ENCODE data around the gene QSOX2.

QSOX2 gene

GRCh38 chr9:136264031-136264430, 18.4 kb upstream of the QSOX2 start:
- no peak for DNase-seq (ENCODE audit: low read depth, low spot score)
- Histone ChIP-seq H3K27ac (ENCODE audit: low read length) (no peak overlapping the region), H3K27me3 (ENCODE audit: control insufficient read depth, insufficient read depth, low read length) (no peaks in the 10 kb centered on the region), H3K4me1 (ENCODE audit: control insufficient read depth, insufficient read depth, low read length) (no peaks in the 10 kb centered on the region; the same call in 1 of the 2 replicates), H3K9me3 (ENCODE audit: control insufficient read depth, insufficient read depth, low read length) (no peaks in the 10 kb centered on the region), H3K36me3 (ENCODE audit: control insufficient read depth, insufficient read depth, low read length) (no peaks in the 10 kb centered on the region), H3K4me3 (ENCODE audit: low read length) (no peak overlapping the region)
- WGBS (ENCODE audit: insufficient coverage, insufficient read length) = no CpG with 5 or more reads among the region's 19 CpGs

DNA sequence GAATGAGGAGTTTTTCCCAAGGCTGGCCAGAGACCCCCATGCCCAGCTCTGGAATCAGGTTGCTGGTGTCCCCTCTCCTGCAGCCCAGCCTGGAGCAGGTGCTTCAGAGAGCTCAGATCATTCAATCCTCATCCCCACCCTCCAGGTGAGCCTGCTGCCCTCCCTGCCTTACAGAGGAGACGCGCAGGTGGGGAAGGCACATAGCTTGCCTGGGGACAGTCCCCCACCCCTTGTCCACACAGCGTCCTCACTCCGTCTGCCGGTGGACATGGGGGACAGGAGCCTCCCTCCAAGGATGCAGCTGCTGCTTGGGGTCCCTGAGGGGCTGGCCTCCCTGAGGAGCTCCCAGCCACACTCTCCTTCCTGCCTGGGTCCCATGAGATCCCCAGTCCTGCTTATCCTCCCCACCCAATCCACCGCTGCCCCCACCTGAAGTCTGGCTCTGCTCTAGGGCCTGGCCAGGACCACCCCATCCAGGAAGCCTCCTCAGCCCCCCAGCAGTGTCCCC, 17.1 kb upstream of the QSOX2 start:
- Histone ChIP-seq H3K9me3 (ENCODE audit: control insufficient read depth, insufficient read depth, low read length) (no peaks in the 10 kb centered on the region), H3K4me1 (ENCODE audit: control insufficient read depth, insufficient read depth, low read length) (no peaks in the 10 kb centered on the region), H3K4me3 (ENCODE audit: low read length) (no peak overlapping the region), H3K27me3 (ENCODE audit: control insufficient read depth, insufficient read depth, low read length) (no peaks in the 10 kb centered on the region), H3K27ac (ENCODE audit: low read length) (no peak overlapping the region), H3K36me3 (ENCODE audit: control insufficient read depth, insufficient read depth, low read length) (no peaks in the 10 kb centered on the region; the same call in 1 of the 2 replicates)
- no CpG with 5 or more reads among the region's 6 CpGs for WGBS (ENCODE audit: insufficient coverage, insufficient read length)
- no peak for DNase-seq (ENCODE audit: low read depth, low spot score)

DNA sequence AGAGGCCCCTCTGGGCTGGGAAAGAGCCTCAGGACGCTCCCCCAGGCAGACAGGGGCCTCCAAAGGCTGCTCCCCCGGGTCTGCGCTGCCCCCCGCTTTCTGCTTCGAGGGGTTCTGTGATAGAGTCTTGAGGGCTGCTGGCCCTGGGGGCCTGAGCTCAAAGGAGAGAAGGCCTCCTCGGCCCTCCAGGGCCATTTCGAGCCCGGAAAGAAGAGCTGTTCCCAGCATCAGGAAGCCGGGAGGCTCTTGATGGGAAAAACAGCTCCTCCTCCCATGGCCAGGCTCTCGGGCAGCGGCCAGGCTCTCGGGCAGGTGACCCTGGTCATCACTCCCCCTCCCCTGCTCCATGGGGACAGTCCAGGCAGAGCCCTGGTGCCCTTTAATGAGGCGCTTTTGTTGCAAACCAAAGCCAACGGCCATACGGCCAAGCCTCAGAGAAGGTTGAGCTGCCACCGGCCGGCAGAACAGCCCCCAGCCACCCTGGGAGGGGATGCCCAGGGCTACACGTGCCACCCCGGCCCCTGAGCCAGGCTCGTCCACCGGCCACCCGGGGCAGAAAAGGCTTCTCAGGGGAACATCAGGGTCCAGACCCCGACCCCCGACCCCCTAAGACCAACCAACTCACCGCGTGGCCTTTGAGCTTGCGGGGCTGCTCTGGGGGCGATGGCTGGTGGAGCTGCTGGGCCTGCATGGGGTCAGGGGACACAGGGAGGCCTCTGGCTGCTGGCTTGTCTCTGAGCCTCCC, 16.2 kb upstream of the QSOX2 start:
- DNase-seq (ENCODE audit: low read depth, low spot score) = no peak
- H3K4me1 ChIP-seq (ENCODE audit: control insufficient read depth, insufficient read depth, low read length) = no peaks in the 10 kb centered on the region
- WGBS (ENCODE audit: insufficient coverage, insufficient read length) = no CpG with 5 or more reads among the region's 28 CpGs
- no peaks in the 10 kb centered on the region for H3K27me3 ChIP-seq (ENCODE audit: control insufficient read depth, insufficient read depth, low read length)
- H3K36me3 ChIP-seq (ENCODE audit: control insufficient read depth, insufficient read depth, low read length) = no peaks in the 10 kb centered on the region; the same call in 1 of the 2 replicates
- H3K4me3 ChIP-seq (ENCODE audit: low read length) = no peak overlapping the region
- no peak overlapping the region for H3K27ac ChIP-seq (ENCODE audit: low read length)
- H3K9me3 ChIP-seq (ENCODE audit: control insufficient read depth, insufficient read depth, low read length) = no peaks in the 10 kb centered on the region

DNA sequence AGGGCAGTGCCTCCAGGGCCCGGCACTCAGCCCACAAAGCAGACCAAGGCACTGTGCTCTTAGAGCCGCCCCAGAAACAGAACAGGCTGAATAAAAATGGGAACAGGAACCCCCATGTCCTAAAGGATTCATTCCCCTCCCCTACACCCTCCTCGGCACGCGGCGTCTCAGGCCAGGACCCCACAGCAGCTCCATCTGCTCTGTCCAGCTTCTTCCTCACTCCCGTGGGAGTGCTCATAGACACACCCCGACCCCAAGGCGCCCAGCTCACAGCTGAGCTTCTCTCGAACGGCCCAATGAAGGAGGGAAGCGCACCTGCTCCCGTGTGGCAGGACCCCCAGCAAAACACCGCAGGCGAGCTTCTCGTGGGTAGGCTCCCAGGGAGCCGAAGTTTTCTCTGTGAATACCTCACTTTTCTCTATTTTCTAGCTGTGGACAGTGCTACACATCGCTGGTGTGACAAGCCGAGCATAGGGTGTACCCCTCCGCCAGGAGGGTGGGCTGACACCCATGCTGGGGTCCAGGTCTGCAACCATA, 15.4 kb upstream of the QSOX2 start:
- DNase-seq (ENCODE audit: low read depth, low spot score) = no peak
- Histone ChIP-seq H3K4me3 (ENCODE audit: low read length) (no peak overlapping the region), H3K4me1 (ENCODE audit: control insufficient read depth, insufficient read depth, low read length) (no peaks in the 10 kb centered on the region), H3K9me3 (ENCODE audit: control insufficient read depth, insufficient read depth, low read length) (no peaks in the 10 kb centered on the region), H3K36me3 (ENCODE audit: control insufficient read depth, insufficient read depth, low read length) (no peaks in the 10 kb centered on the region; the same call in 1 of the 2 replicates), H3K27ac (ENCODE audit: low read length) (no peak overlapping the region), H3K27me3 (ENCODE audit: control insufficient read depth, insufficient read depth, low read length) (no peaks in the 10 kb centered on the region)
- no CpG with 5 or more reads among the region's 20 CpGs for WGBS (ENCODE audit: insufficient coverage, insufficient read length)

DNA sequence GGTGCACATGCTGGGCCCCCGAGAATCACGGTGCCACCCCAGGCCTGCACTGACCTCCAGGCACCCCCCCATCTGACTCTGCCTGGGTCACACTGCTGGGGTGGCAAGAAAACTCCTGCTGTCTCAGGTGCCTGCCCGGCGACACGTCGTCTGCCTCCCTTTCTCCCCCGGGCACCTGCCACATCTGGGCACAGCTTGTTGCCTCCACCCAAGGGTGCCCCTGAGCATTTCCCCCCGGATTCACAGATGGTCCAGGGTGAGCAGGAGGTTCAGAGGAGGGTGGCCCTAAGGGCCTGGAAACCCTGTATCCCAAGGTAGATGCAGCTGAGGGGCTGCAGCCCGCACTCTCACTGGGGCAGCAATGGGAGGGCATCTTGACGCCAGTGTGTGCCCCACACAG, 14.9 kb upstream of the QSOX2 start:
- H3K27ac ChIP-seq (ENCODE audit: low read length) = no peak overlapping the region
- DNase-seq (ENCODE audit: low read depth, low spot score) = no peak
- no peaks in the 10 kb centered on the region for H3K9me3 ChIP-seq (ENCODE audit: control insufficient read depth, insufficient read depth, low read length)
- H3K4me3 ChIP-seq (ENCODE audit: low read length) = no peak overlapping the region
- no peaks in the 10 kb centered on the region for H3K27me3 ChIP-seq (ENCODE audit: control insufficient read depth, insufficient read depth, low read length)
- H3K4me1 ChIP-seq (ENCODE audit: control insufficient read depth, insufficient read depth, low read length) = no peaks in the 10 kb centered on the region
- H3K36me3 ChIP-seq (ENCODE audit: control insufficient read depth, insufficient read depth, low read length) = no peaks in the 10 kb centered on the region; the same call in 1 of the 2 replicates
- no CpG with 5 or more reads among the region's 10 CpGs for WGBS (ENCODE audit: insufficient coverage, insufficient read length)

- Histone ChIP-seq H3K27me3 (ENCODE audit: control insufficient read depth, insufficient read depth, low read length) (no peaks in the 10 kb centered on the region), H3K4me3 (ENCODE audit: low read length) (no peak overlapping the region), H3K4me1 (ENCODE audit: control insufficient read depth, insufficient read depth, low read length) (no peaks in the 10 kb centered on the region), H3K36me3 (ENCODE audit: control insufficient read depth, insufficient read depth, low read length) (no peaks in the 10 kb centered on the region; the same call in 1 of the 2 replicates), H3K27ac (ENCODE audit: low read length) (no peak overlapping the region), H3K9me3 (ENCODE audit: control insufficient read depth, insufficient read depth, low read length) (no peaks in the 10 kb centered on the region)
- WGBS (ENCODE audit: insufficient coverage, insufficient read length) = no CpG with 5 or more reads among the region's 17 CpGs
- DNase-seq (ENCODE audit: low read depth, low spot score) = no peak
These were observed 14.2 kb upstream of the QSOX2 start for GRCh38 chr9:136259836-136260235.

- no CpG with 5 or more reads among the region's 4 CpGs for WGBS (ENCODE audit: insufficient coverage, insufficient read length)
- Histone ChIP-seq H3K36me3 (ENCODE audit: control insufficient read depth, insufficient read depth, low read length) (no peaks in the 10 kb centered on the region; the same call in 1 of the 2 replicates), H3K9me3 (ENCODE audit: control insufficient read depth, insufficient read depth, low read length) (no peaks in the 10 kb centered on the region), H3K4me3 (ENCODE audit: low read length) (no peak overlapping the region), H3K4me1 (ENCODE audit: control insufficient read depth, insufficient read depth, low read length) (no peaks in the 10 kb centered on the region), H3K27me3 (ENCODE audit: control insufficient read depth, insufficient read depth, low read length) (no peaks in the 10 kb centered on the region), H3K27ac (ENCODE audit: low read length) (no peak overlapping the region)
- DNase-seq (ENCODE audit: low read depth, low spot score) = no peak
These were observed 13.9 kb upstream of the QSOX2 start for GRCh38 chr9:136259517-136259813.

GRCh38 chr9:136258786-136259516, 13.3 kb upstream of the QSOX2 start:
- no peaks in the 10 kb centered on the region for H3K27me3 ChIP-seq (ENCODE audit: control insufficient read depth, insufficient read depth, low read length)
- H3K4me3 ChIP-seq (ENCODE audit: low read length) = no peak overlapping the region

GRCh38 chr9:136258299-136258625, 12.7 kb upstream of the QSOX2 start:
- no peak overlapping the region for H3K4me3 ChIP-seq (ENCODE audit: low read length)
- no peak overlapping the region for H3K27ac ChIP-seq (ENCODE audit: low read length)
- DNase-seq (ENCODE audit: low read depth, low spot score) = no peak
- H3K27me3 ChIP-seq (ENCODE audit: control insufficient read depth, insufficient read depth, low read length) = no peaks in the 10 kb centered on the region
- H3K36me3 ChIP-seq (ENCODE audit: control insufficient read depth, insufficient read depth, low read length) = no peaks in the 10 kb centered on the region; the same call in 1 of the 2 replicates
- no peaks in the 10 kb centered on the region for H3K4me1 ChIP-seq (ENCODE audit: control insufficient read depth, insufficient read depth, low read length)
- H3K9me3 ChIP-seq (ENCODE audit: control insufficient read depth, insufficient read depth, low read length) = no peaks in the 10 kb centered on the region
- no CpG with 5 or more reads among the region's 13 CpGs for WGBS (ENCODE audit: insufficient coverage, insufficient read length)

More at GRCh38 chr9:136258786-136259516, 13.3 kb upstream of the QSOX2 start:
- H3K27ac ChIP-seq (ENCODE audit: low read length) = no peak overlapping the region
- H3K36me3 ChIP-seq (ENCODE audit: control insufficient read depth, insufficient read depth, low read length) = no peaks in the 10 kb centered on the region; the same call in 1 of the 2 replicates
- no CpG with 5 or more reads among the region's 22 CpGs for WGBS (ENCODE audit: insufficient coverage, insufficient read length)
- H3K4me1 ChIP-seq (ENCODE audit: control insufficient read depth, insufficient read depth, low read length) = no peaks in the 10 kb centered on the region
- no peak for DNase-seq (ENCODE audit: low read depth, low spot score)
- H3K9me3 ChIP-seq (ENCODE audit: control insufficient read depth, insufficient read depth, low read length) = no peaks in the 10 kb centered on the region

DNA sequence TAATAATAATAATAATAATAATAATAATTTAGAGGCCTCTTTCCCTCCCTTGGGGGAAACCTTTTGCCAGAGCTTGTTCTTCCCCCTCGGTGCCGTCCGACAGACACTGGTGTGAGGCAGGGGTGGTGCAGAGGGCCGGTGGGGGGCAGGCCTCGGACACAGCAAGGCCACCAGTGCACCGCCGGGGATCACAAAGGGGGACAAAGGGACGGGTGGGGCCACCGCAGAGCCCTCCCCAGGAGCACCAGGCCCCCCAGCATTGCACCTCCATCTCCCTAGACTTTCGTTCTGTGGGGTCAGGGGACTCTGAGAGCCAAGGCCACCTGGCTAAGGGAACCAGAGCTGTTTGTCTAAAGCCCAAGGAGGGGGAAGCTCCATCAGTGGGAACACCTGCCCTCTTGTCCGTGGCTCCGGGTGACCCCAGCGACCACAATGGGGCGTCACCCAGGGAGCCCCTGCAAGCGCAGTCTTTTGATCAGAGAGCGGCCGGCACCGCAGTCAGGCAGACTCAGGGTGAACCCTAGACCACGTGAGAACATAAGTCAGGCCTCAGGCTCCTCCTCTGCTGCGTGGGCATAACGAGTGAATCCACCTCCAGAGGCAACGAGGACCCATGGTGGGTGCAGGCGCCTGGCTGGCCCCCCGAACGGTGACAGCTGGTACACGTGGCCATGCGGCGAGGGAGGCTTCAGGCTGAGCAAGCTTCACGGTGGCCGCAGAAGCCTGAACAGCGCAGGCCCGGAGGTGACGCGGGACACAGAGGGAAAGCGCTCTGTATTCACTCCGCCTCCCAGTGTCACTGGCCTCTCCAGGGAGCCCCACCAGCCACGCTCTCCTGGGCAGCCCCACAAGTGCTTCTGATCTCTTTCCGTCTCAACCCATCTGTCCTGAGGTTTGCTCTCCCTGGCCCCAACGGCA, 12.0 kb upstream of the QSOX2 start:
- H3K9me3 ChIP-seq (ENCODE audit: control insufficient read depth, insufficient read depth, low read length) = no peaks in the 10 kb centered on the region
- no peak for DNase-seq (ENCODE audit: low read depth, low spot score)
- H3K36me3 ChIP-seq (ENCODE audit: control insufficient read depth, insufficient read depth, low read length) = no peaks in the 10 kb centered on the region; the same call in 1 of the 2 replicates
- H3K27ac ChIP-seq (ENCODE audit: low read length) = no peak overlapping the region
- no peak overlapping the region for H3K4me3 ChIP-seq (ENCODE audit: low read length)
- WGBS (ENCODE audit: insufficient coverage, insufficient read length) = no CpG with 5 or more reads among the region's 39 CpGs
- no peaks in the 10 kb centered on the region for H3K4me1 ChIP-seq (ENCODE audit: control insufficient read depth, insufficient read depth, low read length)
- H3K27me3 ChIP-seq (ENCODE audit: control insufficient read depth, insufficient read depth, low read length) = no peaks in the 10 kb centered on the region
